ENCODE data around the gene GIGYF2. TPM values are rescaled to one million over a fixed set of nuclear protein-coding genes. Genes with fewer than 3 reads are reported as not detected.

The GIGYF2 gene
- total and polyA plus RNA-seq, 2 of the 13 experiments (the other 11 are each of a cell fraction or from before 2014, with no cell fraction given) = 44.9 to 73.5 TPM

DNA sequence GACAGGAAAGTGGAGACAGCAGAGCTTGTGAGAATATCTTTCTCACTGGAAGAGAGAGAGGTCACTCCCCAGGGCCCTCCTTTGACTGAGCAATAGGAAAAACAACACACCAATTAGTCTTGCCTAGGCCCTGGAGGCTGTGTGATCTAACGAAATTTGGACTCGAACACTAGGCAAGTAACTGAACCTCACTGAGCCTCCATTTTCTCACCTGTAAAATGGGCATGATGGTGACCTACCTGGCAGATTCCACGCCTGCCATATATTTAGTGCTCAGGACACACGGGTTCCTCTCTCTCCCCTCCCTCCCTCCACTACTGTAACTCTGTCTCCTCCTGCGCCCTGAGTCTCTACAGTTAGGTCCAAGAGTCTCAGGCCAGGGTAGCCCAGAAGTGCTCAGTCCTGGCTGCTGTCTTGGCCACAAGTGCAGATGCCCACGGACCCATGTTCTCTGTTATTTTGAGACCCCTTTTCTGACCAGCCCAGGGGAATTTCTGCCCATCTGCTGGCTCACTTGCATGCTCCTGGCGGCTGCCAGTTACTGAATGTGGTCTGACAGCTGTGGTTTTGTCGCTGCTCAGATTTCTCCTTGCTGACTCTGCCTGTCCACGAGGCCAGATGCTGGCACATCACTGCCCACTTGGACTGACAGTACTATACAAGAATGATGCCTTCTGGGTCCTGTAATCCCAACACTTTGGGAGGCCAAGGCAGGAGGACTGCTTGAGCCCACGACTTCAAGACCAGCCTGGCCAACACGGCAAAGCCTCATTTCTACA, 9.6 kb upstream of the GIGYF2 start (continued):
- TF ChIP-seq SAFB2 (CRISPR knock-in tag; IDR thresholded peaks at IDR 0.05; ENCODE audit: borderline replicate concordance, low read depth) = no peak

DNA sequence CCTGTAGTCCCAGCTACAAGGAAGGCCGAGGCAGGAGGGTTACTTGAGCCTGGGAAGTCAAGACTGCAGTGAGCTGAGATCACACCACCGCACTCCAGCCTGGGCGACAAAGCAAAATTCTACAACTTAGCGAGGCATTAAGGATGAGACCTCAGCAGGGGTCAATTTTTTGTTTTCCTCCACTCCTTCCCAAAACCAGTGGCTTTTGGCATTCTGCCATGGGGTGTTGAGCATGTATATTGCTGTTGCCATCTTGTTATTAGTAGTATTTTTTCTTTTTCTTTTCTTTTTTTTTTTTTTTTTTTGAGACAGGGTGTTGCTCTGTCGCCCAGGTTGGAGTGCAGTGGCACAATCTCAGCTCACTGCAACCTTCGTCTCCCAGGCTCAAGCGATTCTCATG, 8.9 kb upstream of the GIGYF2 start:
- no TSS peak for BruUV-seq (replicated peaks)
- Histone ChIP-seq H3K4me1 (ENCODE audit: insufficient read depth, low read length) (no peaks in the 10 kb centered on the region; the same call in 1 of the 2 replicates), H2AFZ (ENCODE audit: low read length) (no peak overlapping the region), H3K27me3 (ENCODE audit: control insufficient read depth in 1 of 2, insufficient read depth in 2 of 2, low read length in 2 of 2) (peaks cover 0 to 3% of the 10 kb centered on the region in 2 experiments; a peak in 1 of 5 replicates), H3K4me3 (replicated peaks in 1 of 3; ENCODE audit: insufficient read depth in 1 of 3, low read depth in 2 of 3, low read length in 3 of 3) (no peak overlapping the region), H3K4me2 (ENCODE audit: low read depth, low read length) (no peak overlapping the region), H3K36me3 (replicated peaks in 1 of 2; ENCODE audit: control insufficient read depth in 1 of 2, insufficient read depth in 2 of 2, low read length in 2 of 2) (no peaks in the 10 kb centered on the region), H4K20me1 (ENCODE audit: insufficient read depth, low read length) (no peaks in the 10 kb centered on the region), H3K27ac (ENCODE audit: extremely low read length, insufficient read depth, low read length) (no peak overlapping the region), H3K79me2 (ENCODE audit: insufficient read depth, low read length) (no peaks in the 10 kb centered on the region), H3K9me3 (ENCODE audit: low read length) (no peaks in the 10 kb centered on the region), H3K9ac (ENCODE audit: insufficient read depth, low read depth, low read length) (no peak overlapping the region)
- no peak for DNase-seq (ENCODE audit: low spot score)
- ATAC-seq = no peak
- intact Hi-C loops (cut with micrococcal nuclease; ENCODE audit: unreplicated experiment) (no loop called here), in situ Hi-C loops (cut with HindIII; ENCODE audit: extremely low pct_ligation_motif_present, low pct_unique_long_range_greater_than_20kb) (no loop called here)
- POLR2A ChIA-PET = no interaction called here
- WGBS (ENCODE audit: low lambda C conversion rate) = 70% methylated on average over 7 of the region's 7 CpGs
- TF ChIP-seq HDAC1 (CRISPR knock-in tag; IDR thresholded peaks at IDR 0.05) (no peak), HMG20A (CRISPR knock-in tag; IDR thresholded peaks at IDR 0.05; ENCODE audit: borderline replicate concordance) (no peak), ZKSCAN1 (IDR thresholded peaks at IDR 0.05; ENCODE audit: low read length) (no peak), TBX3 (IDR thresholded peaks at IDR 0.05; ENCODE audit: borderline replicate concordance) (no peak), TCF7L2 (IDR thresholded peaks at IDR 0.05; ENCODE audit: low read depth, low read length) (no peak), ZNF83 (CRISPR knock-in tag; IDR thresholded peaks at IDR 0.05; ENCODE audit: borderline replicate concordance) (no peak), ZNF792 (CRISPR knock-in tag; IDR thresholded peaks at IDR 0.05) (no peak), KLF9 (CRISPR knock-in tag; IDR thresholded peaks at IDR 0.05; ENCODE audit: low read depth) (no peak), HCFC1 (IDR thresholded peaks at IDR 0.05; ENCODE audit: low read depth, low read length) (no peak)
- TF ChIP-seq, protein P1, sequence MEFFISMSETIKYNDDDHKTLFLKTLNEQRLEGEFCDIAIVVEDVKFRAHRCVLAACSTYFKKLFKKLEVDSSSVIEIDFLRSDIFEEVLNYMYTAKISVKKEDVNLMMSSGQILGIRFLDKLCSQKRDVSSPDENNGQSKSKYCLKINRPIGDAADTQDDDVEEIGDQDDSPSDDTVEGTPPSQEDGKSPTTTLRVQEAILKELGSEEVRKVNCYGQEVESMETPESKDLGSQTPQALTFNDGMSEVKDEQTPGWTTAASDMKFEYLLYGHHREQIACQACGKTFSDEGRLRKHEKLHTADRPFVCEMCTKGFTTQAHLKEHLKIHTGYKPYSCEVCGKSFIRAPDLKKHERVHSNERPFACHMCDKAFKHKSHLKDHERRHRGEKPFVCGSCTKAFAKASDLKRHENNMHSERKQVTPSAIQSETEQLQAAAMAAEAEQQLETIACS (CRISPR knock-in tag; IDR thresholded peaks at IDR 0.05) = no peak
- TF ChIP-seq, protein P2, sequence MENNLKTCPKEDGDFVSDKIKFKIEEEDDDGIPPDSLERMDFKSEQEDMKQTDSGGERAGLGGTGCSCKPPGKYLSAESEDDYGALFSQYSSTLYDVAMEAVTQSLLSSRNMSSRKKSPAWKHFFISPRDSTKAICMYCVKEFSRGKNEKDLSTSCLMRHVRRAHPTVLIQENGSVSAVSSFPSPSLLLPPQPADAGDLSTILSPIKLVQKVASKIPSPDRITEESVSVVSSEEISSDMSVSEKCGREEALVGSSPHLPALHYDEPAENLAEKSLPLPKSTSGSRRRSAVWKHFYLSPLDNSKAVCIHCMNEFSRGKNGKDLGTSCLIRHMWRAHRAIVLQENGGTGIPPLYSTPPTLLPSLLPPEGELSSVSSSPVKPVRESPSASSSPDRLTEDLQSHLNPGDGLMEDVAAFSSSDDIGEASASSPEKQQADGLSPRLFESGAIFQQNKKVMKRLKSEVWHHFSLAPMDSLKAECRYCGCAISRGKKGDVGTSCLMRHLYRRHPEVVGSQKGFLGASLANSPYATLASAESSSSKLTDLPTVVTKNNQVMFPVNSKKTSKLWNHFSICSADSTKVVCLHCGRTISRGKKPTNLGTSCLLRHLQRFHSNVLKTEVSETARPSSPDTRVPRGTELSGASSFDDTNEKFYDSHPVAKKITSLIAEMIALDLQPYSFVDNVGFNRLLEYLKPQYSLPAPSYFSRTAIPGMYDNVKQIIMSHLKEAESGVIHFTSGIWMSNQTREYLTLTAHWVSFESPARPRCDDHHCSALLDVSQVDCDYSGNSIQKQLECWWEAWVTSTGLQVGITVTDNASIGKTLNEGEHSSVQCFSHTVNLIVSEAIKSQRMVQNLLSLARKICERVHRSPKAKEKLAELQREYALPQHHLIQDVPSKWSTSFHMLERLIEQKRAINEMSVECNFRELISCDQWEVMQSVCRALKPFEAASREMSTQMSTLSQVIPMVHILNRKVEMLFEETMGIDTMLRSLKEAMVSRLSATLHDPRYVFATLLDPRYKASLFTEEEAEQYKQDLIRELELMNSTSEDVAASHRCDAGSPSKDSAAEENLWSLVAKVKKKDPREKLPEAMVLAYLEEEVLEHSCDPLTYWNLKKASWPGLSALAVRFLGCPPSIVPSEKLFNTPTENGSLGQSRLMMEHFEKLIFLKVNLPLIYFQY (CRISPR knock-in tag; IDR thresholded peaks at IDR 0.05; ENCODE audit: borderline replicate concordance) = no peak
- no peak for FAIRE-seq
- CTCF ChIA-PET (ENCODE audit: low intra/inter-chr PET ratio, low total read pairs) = no interaction called here
